A549 (cell line): ENCODE results near the gene XYLB.

Source experiments
- CEBPB ChIP-seq, 2 experiments: fragments of >200 bp in 1 of 2; sonication (Bioruptor Twin) in 1 of 2; formaldehyde crosslinking in 1 of 2; IDR thresholded peaks; 2 replicates each; pipeline ENCODE4 v1.6.1; 2012 to 2016
- FOSL2 ChIP-seq, 2 experiments: fragments of 450-650 bp in 1 of 2; fragments of >200 bp in 1 of 2; sonication (Bioruptor Twin) in 1 of 2; formaldehyde crosslinking; IDR thresholded peaks; 2 replicates each; pipeline versions ENCODE4 v1.5.0 to v1.6.1; 2016 to 2020; ENCODE audit warnings: mild to moderate bottlenecking in 1 of 2, moderate library complexity in 1 of 2
- MAFK ChIP-seq: fragments of 450-650 bp; IDR thresholded peaks from 2 replicates; pipeline ENCODE4 v1.6.1; 2014; ENCODE audit not compliant: partially characterized antibody
- NR3C1 ChIP-seq: fragments of >200 bp; sonication (Bioruptor Twin); formaldehyde crosslinking; IDR thresholded peaks from 3 replicates; pipeline ENCODE4 v1.6.1; 2017
- RCOR1 ChIP-seq: fragments of 150-350 bp; IDR thresholded peaks from 2 replicates; pipeline ENCODE4 v1.6.1; 2014; ENCODE audit warnings: antibody characterized with exemption, low read length, low read depth
- RNF2 ChIP-seq: fragments of 200-600 bp; sonication (generic); IDR thresholded peaks from 2 replicates; pipeline ENCODE4 v1.6.1; 2016; ENCODE audit warnings: low read depth, mild to moderate bottlenecking, antibody characterized with exemption, moderate library complexity, borderline replicate concordance
- SREBF2 ChIP-seq: fragments of 450-650 bp; IDR thresholded peaks from 2 replicates; pipeline ENCODE4 v1.6.1; 2014; ENCODE audit warnings: mild to moderate bottlenecking, moderate library complexity
- TF ChIP-seq, protein P1 (sequence below): IDR thresholded peaks from 2 replicates; pipeline ENCODE4 v1.6.1; 2012
- TF ChIP-seq, protein P2 (sequence below): fragments of 200-600 bp; sonication (generic); IDR thresholded peaks from 2 replicates; pipeline ENCODE4 v1.6.1; 2016; ENCODE audit warnings: antibody characterized with exemption, mild to moderate bottlenecking, moderate library complexity
- TF ChIP-seq, protein P3 (sequence below): IDR thresholded peaks from 2 replicates; pipeline ENCODE4 v1.6.1; 2012
- TF ChIP-seq, protein P4 (sequence below): fragments of >200 bp; sonication (Bioruptor Twin); formaldehyde crosslinking; IDR thresholded peaks from 3 replicates; pipeline ENCODE4 v1.5.1; 2016

DNA sequence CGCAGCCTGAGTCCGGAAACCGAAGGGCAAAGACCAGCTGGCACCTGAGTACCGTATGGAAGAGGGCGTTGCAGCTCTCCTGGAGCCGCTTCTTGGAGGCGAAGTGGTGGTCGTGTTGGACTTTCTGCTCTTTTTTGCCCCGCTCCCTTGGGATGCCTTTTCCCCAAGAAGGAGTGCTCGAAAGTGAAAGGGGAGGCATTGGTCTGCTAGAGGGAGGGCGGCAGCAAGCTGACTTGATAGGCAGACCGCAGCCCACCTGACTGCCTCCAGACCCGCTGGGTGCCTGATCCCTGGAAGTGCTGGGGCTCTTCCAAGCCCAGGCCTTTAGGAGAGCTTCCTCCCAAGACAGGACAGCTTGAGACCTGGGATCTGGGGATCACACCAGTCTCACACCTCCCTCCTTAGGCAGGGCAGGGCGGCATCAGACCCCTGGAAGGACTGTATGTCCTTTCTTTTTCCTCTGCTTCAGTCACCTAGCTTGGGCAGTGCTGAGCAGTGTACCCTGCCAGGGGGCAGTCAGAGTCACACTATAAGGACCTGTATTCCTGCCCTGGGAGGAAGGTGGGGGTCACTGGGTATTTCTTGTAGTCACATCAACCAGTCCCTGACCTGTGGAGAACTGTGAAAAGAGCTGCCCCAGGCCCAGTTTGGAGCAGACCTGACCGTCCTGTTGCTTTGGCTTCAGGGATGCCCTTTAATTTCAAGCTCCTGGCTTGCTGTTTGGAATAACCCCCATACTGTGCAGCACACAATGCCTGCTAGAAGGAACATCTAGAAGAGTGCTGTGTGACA lies 109.2 kb downstream of the XYLB start:
- TF ChIP-seq, protein P1, sequence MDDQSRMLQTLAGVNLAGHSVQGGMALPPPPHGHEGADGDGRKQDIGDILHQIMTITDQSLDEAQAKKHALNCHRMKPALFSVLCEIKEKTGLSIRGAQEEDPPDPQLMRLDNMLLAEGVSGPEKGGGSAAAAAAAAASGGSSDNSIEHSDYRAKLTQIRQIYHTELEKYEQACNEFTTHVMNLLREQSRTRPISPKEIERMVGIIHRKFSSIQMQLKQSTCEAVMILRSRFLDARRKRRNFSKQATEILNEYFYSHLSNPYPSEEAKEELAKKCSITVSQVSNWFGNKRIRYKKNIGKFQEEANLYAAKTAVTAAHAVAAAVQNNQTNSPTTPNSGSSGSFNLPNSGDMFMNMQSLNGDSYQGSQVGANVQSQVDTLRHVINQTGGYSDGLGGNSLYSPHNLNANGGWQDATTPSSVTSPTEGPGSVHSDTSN = no peak
- TF ChIP-seq, protein P2, sequence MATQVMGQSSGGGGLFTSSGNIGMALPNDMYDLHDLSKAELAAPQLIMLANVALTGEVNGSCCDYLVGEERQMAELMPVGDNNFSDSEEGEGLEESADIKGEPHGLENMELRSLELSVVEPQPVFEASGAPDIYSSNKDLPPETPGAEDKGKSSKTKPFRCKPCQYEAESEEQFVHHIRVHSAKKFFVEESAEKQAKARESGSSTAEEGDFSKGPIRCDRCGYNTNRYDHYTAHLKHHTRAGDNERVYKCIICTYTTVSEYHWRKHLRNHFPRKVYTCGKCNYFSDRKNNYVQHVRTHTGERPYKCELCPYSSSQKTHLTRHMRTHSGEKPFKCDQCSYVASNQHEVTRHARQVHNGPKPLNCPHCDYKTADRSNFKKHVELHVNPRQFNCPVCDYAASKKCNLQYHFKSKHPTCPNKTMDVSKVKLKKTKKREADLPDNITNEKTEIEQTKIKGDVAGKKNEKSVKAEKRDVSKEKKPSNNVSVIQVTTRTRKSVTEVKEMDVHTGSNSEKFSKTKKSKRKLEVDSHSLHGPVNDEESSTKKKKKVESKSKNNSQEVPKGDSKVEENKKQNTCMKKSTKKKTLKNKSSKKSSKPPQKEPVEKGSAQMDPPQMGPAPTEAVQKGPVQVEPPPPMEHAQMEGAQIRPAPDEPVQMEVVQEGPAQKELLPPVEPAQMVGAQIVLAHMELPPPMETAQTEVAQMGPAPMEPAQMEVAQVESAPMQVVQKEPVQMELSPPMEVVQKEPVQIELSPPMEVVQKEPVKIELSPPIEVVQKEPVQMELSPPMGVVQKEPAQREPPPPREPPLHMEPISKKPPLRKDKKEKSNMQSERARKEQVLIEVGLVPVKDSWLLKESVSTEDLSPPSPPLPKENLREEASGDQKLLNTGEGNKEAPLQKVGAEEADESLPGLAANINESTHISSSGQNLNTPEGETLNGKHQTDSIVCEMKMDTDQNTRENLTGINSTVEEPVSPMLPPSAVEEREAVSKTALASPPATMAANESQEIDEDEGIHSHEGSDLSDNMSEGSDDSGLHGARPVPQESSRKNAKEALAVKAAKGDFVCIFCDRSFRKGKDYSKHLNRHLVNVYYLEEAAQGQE = no peak
- TF ChIP-seq CEBPB (IDR thresholded peaks at IDR 0.05) = no peak
- no peak for TF ChIP-seq MAFK
- TF ChIP-seq, protein P3, sequence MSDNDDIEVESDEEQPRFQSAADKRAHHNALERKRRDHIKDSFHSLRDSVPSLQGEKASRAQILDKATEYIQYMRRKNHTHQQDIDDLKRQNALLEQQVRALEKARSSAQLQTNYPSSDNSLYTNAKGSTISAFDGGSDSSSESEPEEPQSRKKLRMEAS = no peak
- TF ChIP-seq RCOR1 = no peak
- TF ChIP-seq, protein P4, sequence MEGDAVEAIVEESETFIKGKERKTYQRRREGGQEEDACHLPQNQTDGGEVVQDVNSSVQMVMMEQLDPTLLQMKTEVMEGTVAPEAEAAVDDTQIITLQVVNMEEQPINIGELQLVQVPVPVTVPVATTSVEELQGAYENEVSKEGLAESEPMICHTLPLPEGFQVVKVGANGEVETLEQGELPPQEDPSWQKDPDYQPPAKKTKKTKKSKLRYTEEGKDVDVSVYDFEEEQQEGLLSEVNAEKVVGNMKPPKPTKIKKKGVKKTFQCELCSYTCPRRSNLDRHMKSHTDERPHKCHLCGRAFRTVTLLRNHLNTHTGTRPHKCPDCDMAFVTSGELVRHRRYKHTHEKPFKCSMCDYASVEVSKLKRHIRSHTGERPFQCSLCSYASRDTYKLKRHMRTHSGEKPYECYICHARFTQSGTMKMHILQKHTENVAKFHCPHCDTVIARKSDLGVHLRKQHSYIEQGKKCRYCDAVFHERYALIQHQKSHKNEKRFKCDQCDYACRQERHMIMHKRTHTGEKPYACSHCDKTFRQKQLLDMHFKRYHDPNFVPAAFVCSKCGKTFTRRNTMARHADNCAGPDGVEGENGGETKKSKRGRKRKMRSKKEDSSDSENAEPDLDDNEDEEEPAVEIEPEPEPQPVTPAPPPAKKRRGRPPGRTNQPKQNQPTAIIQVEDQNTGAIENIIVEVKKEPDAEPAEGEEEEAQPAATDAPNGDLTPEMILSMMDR = no peak
- no peak for TF ChIP-seq FOSL2 (IDR thresholded peaks at IDR 0.05)
- TF ChIP-seq FOSL2 (CRISPR knock-in tag; IDR thresholded peaks at IDR 0.05) = no peak
- TF ChIP-seq SREBF2 = no peak
- no peak for TF ChIP-seq NR3C1
- TF ChIP-seq RNF2 = no peak
